ENCODE data around the gene PGAM2.

- TF ChIP-seq EZH2 (IDR thresholded peaks at IDR 0.05; ENCODE audit: borderline replicate concordance) (no peak), CTCF (IDR thresholded peaks at IDR 0.05; ENCODE audit: poor library complexity) (no peak)
These were observed 1.9 kb upstream of the PGAM2 start for GRCh38 chr7:44067064-44067951.

All from hepatocyte (in vitro differentiated cells).